OCI-LY7 (cell line): ENCODE results near the gene AKAP5. TPM values are rescaled to one million over a fixed set of nuclear protein-coding genes. Genes with fewer than 3 reads are reported as not detected.

Experiments
- BruUV-seq: library from RNA; stranded (reverse); fragments of 400-500 nt; replicated peaks from 2 replicates; lab custom pipeline; 2021; lab: Mats Ljungman, UMichigan
- CTCF ChIA-PET: fragments of 300-600 bp; sonication (Branson Sonifier 250); formaldehyde crosslinking; loops from one replicate; lab custom pipeline; 2022; ENCODE audit warnings: antibody characterized with exemption; ENCODE audit not compliant: unreplicated experiment; lab: Charles Lee
- POLR2A ChIA-PET: fragments of 300-600 bp; sonication (Branson Sonifier 250); formaldehyde crosslinking; loops from one replicate; lab custom pipeline; 2022; ENCODE audit warnings: antibody characterized with exemption; lab: Charles Lee
- DNase-seq: peaks from one replicate; pipeline ENCODE4 v3.0.0-alpha.2; 2015; ENCODE audit warnings: low spot score
- H2AFZ ChIP-seq: fragments of 200-600 bp; sonication (generic), shearing (Covaris generic); 2 replicates; pipeline ENCODE4 v1.6.1; 2014; ENCODE audit warnings: mild to moderate bottlenecking, antibody characterized with exemption, low read length, moderate library complexity
- H3K27ac ChIP-seq: fragments of 200-600 bp; sonication (generic); 2 replicates; pipeline ENCODE4 v1.5.1; 2014; ENCODE audit warnings: mixed run types, low read depth, mild to moderate bottlenecking, moderate library complexity, low read length, inconsistent platforms; ENCODE audit not compliant: poor library complexity, severe bottlenecking
- H3K36me3 ChIP-seq: fragments of 200-600 bp; sonication (generic); 2 replicates; pipeline ENCODE4 v1.6.1; 2014; ENCODE audit warnings: mild to moderate bottlenecking, antibody characterized with exemption, low read length, moderate library complexity, mixed read lengths; ENCODE audit not compliant: insufficient read depth
- H3K4me1 ChIP-seq: fragments of 200-600 bp; sonication (generic); 2 replicates; pipeline ENCODE4 v1.5.1; 2014; ENCODE audit warnings: mild to moderate bottlenecking, low read length; ENCODE audit not compliant: insufficient read depth, poor library complexity, severe bottlenecking
- H3K4me2 ChIP-seq: fragments of 200-600 bp; sonication (generic); 2 replicates; pipeline ENCODE4 v1.6.1; 2014; ENCODE audit warnings: mild to moderate bottlenecking, low read length
- H3K4me3 ChIP-seq: fragments of 200-600 bp; sonication (generic); 2 replicates; pipeline ENCODE4 v1.5.1; 2014; ENCODE audit warnings: mild to moderate bottlenecking, low read depth, low read length; ENCODE audit not compliant: poor library complexity, severe bottlenecking
- H3K79me2 ChIP-seq: fragments of 200-600 bp; sonication (generic); 2 replicates; pipeline ENCODE4 v1.6.1; 2016; ENCODE audit warnings: low read depth, mild to moderate bottlenecking, low read length, moderate library complexity, mixed read lengths; ENCODE audit not compliant: insufficient read depth
- H3K9me2 ChIP-seq: fragments of 200-600 bp; sonication (generic); 2 replicates; pipeline ENCODE4 v1.6.1; 2016; ENCODE audit warnings: mild to moderate bottlenecking, low read length, mixed read lengths; ENCODE audit not compliant: insufficient read depth
- H3K9me3 ChIP-seq: fragments of 200-600 bp; sonication (generic); 2 replicates; pipeline ENCODE4 v1.6.1; 2014; ENCODE audit warnings: mild to moderate bottlenecking, mixed run types, low read length, mixed read lengths
- H4K20me1 ChIP-seq: fragments of 200-600 bp; sonication (generic); 2 replicates; pipeline ENCODE4 v1.6.1; 2014; ENCODE audit warnings: mild to moderate bottlenecking, antibody characterized with exemption, low read length, moderate library complexity, mixed read lengths; ENCODE audit not compliant: insufficient read depth
- CTCF ChIP-seq: fragments of 200-600 bp; sonication (generic); conservative IDR thresholded peaks from 2 replicates; pipeline ENCODE4 v1.5.1; 2014; ENCODE audit warnings: mild to moderate bottlenecking, antibody characterized with exemption, low read length, moderate library complexity, mixed read lengths
- EZH2phosphoT487 ChIP-seq: fragments of 200-600 bp; sonication (generic); IDR thresholded peaks from 2 replicates; pipeline ENCODE4 v1.6.1; 2018; ENCODE audit warnings: low read depth, borderline replicate concordance, mild to moderate bottlenecking, mixed run types, antibody characterized with exemption, low read length, moderate library complexity, mixed read lengths
- intact Hi-C: fragments of 100-400 bp; cut with micrococcal nuclease; formaldehyde crosslinking; loops from one replicate; pipeline ENCODE4 v1.10.0; 2022; ENCODE audit not compliant: unreplicated experiment
- total RNA-seq, 2 experiments: library from RNA; depleted of rRNA in 1 of 2; stranded (reverse); fragments of >200 nt in 1 of 2; shearing (Covaris generic) in 1 of 2; gene quantifications; 2 replicates each; pipeline ENCODE4 v1.2.3, GENCODE V29; 2014 to 2022

AKAP5 gene
- total RNA-seq, 2 experiments from 2014 or later: 0.57 to 0.92 TPM

GRCh38 chr14:64474041-64474440, 8.7 kb downstream of the AKAP5 start:
- Histone ChIP-seq H3K9me2 (no peaks in the 10 kb centered on the region), H3K36me3 (peaks cover 13% of the 10 kb centered on the region; the same call in 1 of the 2 replicates), H2AFZ (no peak overlapping the region), H4K20me1 (peaks cover 9% of the 10 kb centered on the region; the same call in 1 of the 2 replicates), H3K4me2 (no peak overlapping the region), H3K4me1 (no peaks in the 10 kb centered on the region), H3K27ac (no peak overlapping the region), H3K79me2 (no peaks in the 10 kb centered on the region), H3K9me3 (no peaks in the 10 kb centered on the region), H3K4me3 (no peak overlapping the region)
- POLR2A ChIA-PET: interaction anchor here (1.0 to 1.4 kb wide), 2 partner anchors 10 to 11 kb away, joined by 3 to 5 read pairs; no protein-coding TSS in a partner anchor
- TF ChIP-seq CTCF (no peak), EZH2phosphoT487 (no peak)
- no TSS peak for BruUV-seq
- CTCF ChIA-PET: no interaction called here
- intact Hi-C loops: no loop called here
- DNase-seq: no peak

- Histone ChIP-seq H3K9me2 (no peaks in the 10 kb centered on the region), H4K20me1 (peaks cover 9% of the 10 kb centered on the region; the same call in 1 of the 2 replicates), H3K27ac (no peak overlapping the region), H3K4me1 (no peaks in the 10 kb centered on the region), H3K4me2 (no peak overlapping the region), H3K9me3 (no peaks in the 10 kb centered on the region), H3K79me2 (no peaks in the 10 kb centered on the region), H2AFZ (no peak overlapping the region), H3K36me3 (peaks cover 13% of the 10 kb centered on the region; the same call in 1 of the 2 replicates), H3K4me3 (no peak overlapping the region)
- BruUV-seq: no TSS peak
- CTCF ChIA-PET: no interaction called here
- intact Hi-C loops: loop anchor here (5.0 kb wide), 1 partner anchor 42 kb away; no protein-coding TSS in a partner anchor
- POLR2A ChIA-PET: interaction anchor here (1.0 to 1.4 kb wide), 2 partner anchors 9 to 10 kb away, joined by 3 to 5 read pairs; no protein-coding TSS in a partner anchor
- no peak for TF ChIP-seq EZH2phosphoT487
- no peak for TF ChIP-seq CTCF
- no peak for DNase-seq
Observed at GRCh38 chr14:64474698-64475097, 9.4 kb downstream of the AKAP5 start.

GRCh38 chr14:64475585-64476273, 10.4 kb downstream of the AKAP5 start:
- no peak for DNase-seq
- intact Hi-C loops: loop anchor here (2.0 to 5.0 kb wide), 2 partner anchors 43 to 131 kb away; no protein-coding TSS in a partner anchor
- no peak overlapping the region for H3K27ac ChIP-seq
- peaks cover 13% of the 10 kb centered on the region; the same call in 1 of the 2 replicates for H3K36me3 ChIP-seq
- H3K79me2 ChIP-seq: no peaks in the 10 kb centered on the region
- no peak overlapping the region for H3K4me2 ChIP-seq
- H3K4me3 ChIP-seq: no peak overlapping the region
- H3K9me2 ChIP-seq: no peaks in the 10 kb centered on the region
- no peaks in the 10 kb centered on the region for H3K9me3 ChIP-seq
- no peak overlapping the region for H2AFZ ChIP-seq
- H3K4me1 ChIP-seq: no peaks in the 10 kb centered on the region
- no peak for TF ChIP-seq CTCF
- TF ChIP-seq EZH2phosphoT487: no peak
- POLR2A ChIA-PET: interaction anchor here (0.7 kb wide), 2 partner anchors 25 to 71 kb away, joined by 4 to 12 read pairs; no protein-coding TSS in a partner anchor
- CTCF ChIA-PET: no interaction called here
- BruUV-seq: no TSS peak
- H4K20me1 ChIP-seq: peaks cover 9% of the 10 kb centered on the region; the same call in 1 of the 2 replicates
